ENCODE results near the gene TTC22.

TTC22 gene

GRCh38 chr1:54748094-54748835 lies 52.9 kb downstream of the TTC22 start:
- in situ Hi-C loops (cut with MboI; ENCODE audit: low pct_unique_long_range_greater_than_20kb, low sequenced_read_pairs, unreplicated experiment), result no loop called here
- no peak for DNase-seq (ENCODE audit: low spot score)
- no peak for TF ChIP-seq CTCF (IDR thresholded peaks at IDR 0.05; ENCODE audit: extremely low read depth, insufficient read depth, missing control alignments)

- no peak for TF ChIP-seq CTCF (IDR thresholded peaks at IDR 0.05; ENCODE audit: extremely low read depth, insufficient read depth, missing control alignments)
- no peak for DNase-seq (ENCODE audit: low spot score)
- in situ Hi-C loops (cut with MboI; ENCODE audit: low pct_unique_long_range_greater_than_20kb, low sequenced_read_pairs, unreplicated experiment), result no loop called here
These were observed 55.3 kb downstream of the TTC22 start for GRCh38 chr1:54745864-54746263.

- in situ Hi-C loops (cut with MboI; ENCODE audit: low pct_unique_long_range_greater_than_20kb, low sequenced_read_pairs, unreplicated experiment), result no loop called here
- TF ChIP-seq CTCF (IDR thresholded peaks at IDR 0.05; ENCODE audit: extremely low read depth, insufficient read depth, missing control alignments), result no peak
- DNase-seq (ENCODE audit: low spot score), result no peak
These were observed 55.8 kb downstream of the TTC22 start for GRCh38 chr1:54745274-54745673.

GRCh38 chr1:54744696-54745095 lies 56.4 kb downstream of the TTC22 start:
- DNase-seq (ENCODE audit: low spot score), result peak; percentile 2
- in situ Hi-C loops (cut with MboI; ENCODE audit: low pct_unique_long_range_greater_than_20kb, low sequenced_read_pairs, unreplicated experiment), result no loop called here
- no peak for TF ChIP-seq CTCF (IDR thresholded peaks at IDR 0.05; ENCODE audit: extremely low read depth, insufficient read depth, missing control alignments)

- TF ChIP-seq CTCF (IDR thresholded peaks at IDR 0.05; ENCODE audit: extremely low read depth, insufficient read depth, missing control alignments), result no peak
- DNase-seq (ENCODE audit: low spot score), result peak; percentile 4
- in situ Hi-C loops (cut with MboI; ENCODE audit: low pct_unique_long_range_greater_than_20kb, low sequenced_read_pairs, unreplicated experiment), result no loop called here
These were observed 57.5 kb downstream of the TTC22 start for GRCh38 chr1:54743416-54744226.

GRCh38 chr1:54742282-54742681 lies 58.8 kb downstream of the TTC22 start:
- no peak for DNase-seq (ENCODE audit: low spot score)
- TF ChIP-seq CTCF (IDR thresholded peaks at IDR 0.05; ENCODE audit: extremely low read depth, insufficient read depth, missing control alignments), result no peak
- in situ Hi-C loops (cut with MboI; ENCODE audit: low pct_unique_long_range_greater_than_20kb, low sequenced_read_pairs, unreplicated experiment), result no loop called here

Data from GM13977 (cell line).